Superior temporal gyrus (tissue), 1 donor: ENCODE measurements around the gene RAPGEF1.

Source experiments
- DNase-seq: peaks from one replicate; pipeline ENCODE4 v3.0.0-alpha.2; 2016; ENCODE audit errors: extremely low spot score

Gene RAPGEF1

GRCh38 chr9:131587906-131588305, 152.0 kb downstream of the RAPGEF1 start:
- DNase-seq: no peak

- no peak for DNase-seq
Measured at GRCh38 chr9:131587331-131587730, 152.5 kb downstream of the RAPGEF1 start.

GRCh38 chr9:131585375-131585774, 154.5 kb downstream of the RAPGEF1 start:
- DNase-seq: no peak

DNA sequence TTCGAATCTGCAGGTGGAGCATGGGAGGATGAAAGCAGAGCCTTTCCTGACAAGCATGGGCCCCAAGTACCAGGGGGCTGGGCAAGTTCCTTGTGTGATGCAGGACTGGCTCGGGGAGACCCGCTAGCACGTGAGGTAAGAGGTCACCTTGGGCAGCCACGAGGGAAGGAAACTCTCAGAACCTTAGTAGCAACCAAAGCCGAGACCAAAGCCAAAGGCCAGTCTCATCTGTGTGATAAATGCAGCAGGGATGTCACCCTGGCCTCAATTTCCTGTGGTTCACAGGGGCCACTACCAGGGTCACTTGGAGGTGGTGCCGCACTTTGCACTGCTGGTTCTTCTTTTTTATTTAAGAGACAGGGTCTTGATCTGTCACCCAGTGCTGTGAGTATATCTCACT, 155.0 kb downstream of the RAPGEF1 start:
- no peak for DNase-seq

GRCh38 chr9:131583836-131584555, 155.9 kb downstream of the RAPGEF1 start:
- DNase-seq: no peak

DNA sequence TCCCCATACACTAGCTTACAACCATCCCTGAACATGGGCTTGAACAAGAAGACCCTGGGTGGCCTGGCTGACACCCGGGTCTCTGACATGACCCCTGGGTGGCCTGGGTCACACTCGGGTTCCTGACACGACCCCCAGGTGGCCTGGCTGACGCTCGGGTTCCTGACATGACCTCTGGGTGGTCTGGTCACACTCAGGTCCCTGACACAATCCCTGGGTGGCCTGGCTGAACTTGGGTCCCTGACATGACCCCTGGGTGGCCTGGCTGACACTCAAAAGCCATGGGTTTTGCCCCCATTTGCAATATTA, 156.6 kb downstream of the RAPGEF1 start:
- DNase-seq: no peak

- no peak for DNase-seq
Measured at GRCh38 chr9:131582466-131583336, 157.2 kb downstream of the RAPGEF1 start.

DNA sequence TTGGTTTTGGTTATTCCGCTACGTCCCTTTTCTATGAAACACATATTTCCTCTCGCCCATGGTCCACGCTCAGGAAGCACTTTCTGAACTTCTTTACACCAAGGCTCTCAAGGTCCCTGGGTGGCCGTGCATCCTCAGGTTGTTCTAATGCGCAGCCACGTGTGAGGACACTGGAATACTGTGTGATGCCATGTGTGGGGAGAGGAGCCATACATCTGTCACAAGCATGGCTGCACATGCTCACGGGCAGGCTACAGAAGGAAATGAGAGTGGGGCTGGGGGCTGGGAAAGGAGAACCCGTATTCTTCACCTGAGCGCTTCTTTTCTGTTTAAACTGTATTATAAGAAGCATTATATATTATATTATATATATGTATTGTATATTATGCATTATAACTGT, 157.8 kb downstream of the RAPGEF1 start:
- DNase-seq: no peak

DNA sequence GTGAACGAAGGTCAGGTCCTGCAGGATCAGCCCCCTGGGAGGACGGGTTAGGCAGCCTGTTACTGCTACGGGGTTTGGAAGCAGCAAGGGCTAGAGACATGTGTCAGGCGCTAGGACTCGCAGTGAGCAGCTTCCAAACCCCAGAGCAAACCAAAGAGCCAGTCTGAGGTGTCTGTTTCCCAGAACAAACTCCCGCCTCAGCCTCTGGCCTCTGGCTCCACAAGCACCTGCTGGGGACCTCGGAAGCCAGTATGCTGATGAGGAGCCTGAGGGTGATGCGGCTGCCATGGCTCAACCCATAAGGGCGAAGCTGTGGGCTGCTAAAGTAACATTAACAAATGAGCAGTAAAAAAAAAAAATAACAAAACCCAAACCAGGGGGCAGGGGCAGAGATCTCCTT, 159.5 kb downstream of the RAPGEF1 start:
- DNase-seq: no peak

GRCh38 chr9:131579789-131580211, 160.1 kb downstream of the RAPGEF1 start:
- no peak for DNase-seq

- DNase-seq: no peak
Measured at GRCh38 chr9:131578731-131579504, 161.0 kb downstream of the RAPGEF1 start.

DNA sequence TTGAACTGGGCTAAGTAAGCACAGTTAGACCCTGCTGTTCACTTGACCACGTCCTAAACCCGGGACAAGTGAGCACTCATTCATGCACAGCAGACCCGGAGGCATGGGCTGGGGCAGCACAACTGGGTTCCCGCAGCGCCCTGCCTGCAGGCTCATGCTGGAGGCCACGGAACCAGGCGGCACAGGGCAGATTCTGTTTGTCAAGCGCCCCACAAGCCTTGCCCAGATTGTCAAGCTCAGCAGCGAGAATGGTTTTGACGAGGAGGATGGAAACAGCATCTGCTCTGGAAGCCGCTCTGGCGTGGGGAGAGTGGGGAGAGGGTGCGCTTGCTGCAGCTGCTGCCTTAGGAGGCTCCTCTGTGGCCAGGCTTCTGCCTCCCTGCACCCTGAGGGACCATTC, 161.9 kb downstream of the RAPGEF1 start:
- DNase-seq: no peak

- no peak for DNase-seq
Measured at GRCh38 chr9:131577005-131578000, 162.6 kb downstream of the RAPGEF1 start.

GRCh38 chr9:131575946-131576853, 163.7 kb downstream of the RAPGEF1 start:
- DNase-seq: no peak

DNA sequence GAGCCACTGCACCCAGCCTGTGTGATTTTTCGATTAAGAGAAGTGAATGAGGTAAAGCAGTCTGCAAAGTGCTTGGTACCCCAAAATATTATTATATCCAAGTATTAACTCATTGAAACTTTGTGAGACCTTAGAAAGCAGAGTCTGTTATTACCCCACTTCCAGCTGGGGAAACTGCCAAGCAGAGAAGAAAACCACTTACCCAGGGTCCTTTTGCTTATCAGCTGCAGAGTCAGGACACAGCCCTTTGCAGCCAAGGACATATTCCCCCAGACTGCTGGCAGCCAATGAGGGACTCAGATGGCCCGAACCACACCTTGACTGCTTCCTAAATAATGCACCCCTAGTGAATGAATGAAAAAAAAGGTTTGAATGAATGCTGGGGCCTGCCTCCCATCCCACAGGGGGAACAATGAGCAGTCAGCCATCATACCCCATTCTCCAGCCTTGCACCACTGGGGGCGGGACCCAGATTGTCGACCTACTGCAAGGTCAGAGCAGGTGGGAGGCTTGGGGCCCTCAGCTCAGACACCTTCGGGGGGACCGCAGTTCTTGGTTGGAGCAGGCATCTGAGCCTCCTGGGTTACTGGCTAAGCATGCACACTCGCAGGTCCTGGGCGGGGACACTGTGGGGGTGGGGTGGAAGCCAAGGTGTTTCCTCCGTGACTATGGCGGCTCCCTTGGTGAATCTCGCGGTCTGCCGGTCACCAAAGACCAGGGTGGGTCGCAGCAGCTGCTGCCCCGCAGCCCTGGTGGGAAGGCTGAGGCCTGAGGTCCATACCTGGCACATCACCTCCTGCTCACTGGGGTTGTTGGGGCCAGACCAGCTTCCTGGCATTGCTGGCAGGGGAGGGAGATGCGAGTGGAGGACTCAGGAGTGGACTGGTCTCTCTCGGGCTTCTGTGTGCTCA, 164.9 kb downstream of the RAPGEF1 start:
- no peak for DNase-seq

GRCh38 chr9:131567910-131568309, 172.0 kb downstream of the RAPGEF1 start:
- no peak for DNase-seq

- DNase-seq: no peak
Measured at GRCh38 chr9:131566158-131566557, 173.7 kb downstream of the RAPGEF1 start.

GRCh38 chr9:131565369-131565768, 174.5 kb downstream of the RAPGEF1 start:
- no peak for DNase-seq
